ENCODE results near the gene ACOT11.

DNA sequence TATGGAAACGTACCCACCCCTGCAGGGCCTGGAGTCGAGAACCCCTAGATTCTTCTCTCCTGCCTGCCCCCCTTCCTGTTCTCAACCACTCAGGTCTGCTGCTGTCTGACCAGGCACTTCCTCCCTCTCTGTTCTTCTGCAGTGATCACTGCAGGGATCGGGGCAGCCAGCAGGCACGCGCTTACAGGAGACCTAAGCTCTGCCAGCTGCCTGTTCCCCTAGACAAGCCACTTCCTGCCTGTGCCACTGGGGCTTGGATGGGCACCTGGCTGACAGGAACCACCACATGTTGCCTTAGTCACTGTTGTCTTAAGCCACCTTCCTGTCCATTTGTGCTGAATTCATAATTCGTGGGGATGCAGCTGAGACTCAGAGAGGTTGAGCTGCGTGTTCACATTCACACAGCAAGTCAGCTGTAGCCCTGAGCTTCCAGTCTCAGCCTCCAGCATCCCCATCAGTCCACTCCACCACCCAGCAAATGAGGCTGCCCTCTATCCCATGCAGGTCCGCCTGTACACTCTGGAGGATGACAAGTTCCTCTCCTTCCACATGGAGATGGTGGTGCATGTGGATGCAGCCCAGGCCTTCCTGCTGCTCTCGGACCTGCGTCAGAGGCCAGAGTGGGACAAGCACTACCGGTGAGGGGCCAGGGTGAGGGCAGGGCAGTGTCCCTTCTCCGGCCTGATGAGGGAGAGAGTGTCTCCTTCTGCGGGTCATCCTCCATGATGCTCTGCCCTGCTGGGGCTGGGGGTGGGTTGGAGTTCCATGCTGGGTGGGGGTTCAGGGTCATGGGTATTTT lies 56.7 kb downstream of the ACOT11 start:
- TF ChIP-seq RAD21 (conservative IDR thresholded peaks at IDR 0.05): no peak
- TF ChIP-seq, protein P1, sequence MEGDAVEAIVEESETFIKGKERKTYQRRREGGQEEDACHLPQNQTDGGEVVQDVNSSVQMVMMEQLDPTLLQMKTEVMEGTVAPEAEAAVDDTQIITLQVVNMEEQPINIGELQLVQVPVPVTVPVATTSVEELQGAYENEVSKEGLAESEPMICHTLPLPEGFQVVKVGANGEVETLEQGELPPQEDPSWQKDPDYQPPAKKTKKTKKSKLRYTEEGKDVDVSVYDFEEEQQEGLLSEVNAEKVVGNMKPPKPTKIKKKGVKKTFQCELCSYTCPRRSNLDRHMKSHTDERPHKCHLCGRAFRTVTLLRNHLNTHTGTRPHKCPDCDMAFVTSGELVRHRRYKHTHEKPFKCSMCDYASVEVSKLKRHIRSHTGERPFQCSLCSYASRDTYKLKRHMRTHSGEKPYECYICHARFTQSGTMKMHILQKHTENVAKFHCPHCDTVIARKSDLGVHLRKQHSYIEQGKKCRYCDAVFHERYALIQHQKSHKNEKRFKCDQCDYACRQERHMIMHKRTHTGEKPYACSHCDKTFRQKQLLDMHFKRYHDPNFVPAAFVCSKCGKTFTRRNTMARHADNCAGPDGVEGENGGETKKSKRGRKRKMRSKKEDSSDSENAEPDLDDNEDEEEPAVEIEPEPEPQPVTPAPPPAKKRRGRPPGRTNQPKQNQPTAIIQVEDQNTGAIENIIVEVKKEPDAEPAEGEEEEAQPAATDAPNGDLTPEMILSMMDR (IDR thresholded peaks at IDR 0.05; ENCODE audit: poor library complexity, severe bottlenecking): no peak
- no peak for TF ChIP-seq EZH2 (IDR thresholded peaks at IDR 0.05; ENCODE audit: borderline replicate concordance, insufficient read depth, low read length, poor library complexity, severe bottlenecking)
- TF ChIP-seq EP300 (conservative IDR thresholded peaks at IDR 0.05; ENCODE audit: poor library complexity, severe bottlenecking): no peak
- no peak for TF ChIP-seq POLR2AphosphoS5 (IDR thresholded peaks at IDR 0.05)
- no peak for TF ChIP-seq MXI1 (conservative IDR thresholded peaks at IDR 0.05; ENCODE audit: poor library complexity, severe bottlenecking)
- TF ChIP-seq, protein P2, sequence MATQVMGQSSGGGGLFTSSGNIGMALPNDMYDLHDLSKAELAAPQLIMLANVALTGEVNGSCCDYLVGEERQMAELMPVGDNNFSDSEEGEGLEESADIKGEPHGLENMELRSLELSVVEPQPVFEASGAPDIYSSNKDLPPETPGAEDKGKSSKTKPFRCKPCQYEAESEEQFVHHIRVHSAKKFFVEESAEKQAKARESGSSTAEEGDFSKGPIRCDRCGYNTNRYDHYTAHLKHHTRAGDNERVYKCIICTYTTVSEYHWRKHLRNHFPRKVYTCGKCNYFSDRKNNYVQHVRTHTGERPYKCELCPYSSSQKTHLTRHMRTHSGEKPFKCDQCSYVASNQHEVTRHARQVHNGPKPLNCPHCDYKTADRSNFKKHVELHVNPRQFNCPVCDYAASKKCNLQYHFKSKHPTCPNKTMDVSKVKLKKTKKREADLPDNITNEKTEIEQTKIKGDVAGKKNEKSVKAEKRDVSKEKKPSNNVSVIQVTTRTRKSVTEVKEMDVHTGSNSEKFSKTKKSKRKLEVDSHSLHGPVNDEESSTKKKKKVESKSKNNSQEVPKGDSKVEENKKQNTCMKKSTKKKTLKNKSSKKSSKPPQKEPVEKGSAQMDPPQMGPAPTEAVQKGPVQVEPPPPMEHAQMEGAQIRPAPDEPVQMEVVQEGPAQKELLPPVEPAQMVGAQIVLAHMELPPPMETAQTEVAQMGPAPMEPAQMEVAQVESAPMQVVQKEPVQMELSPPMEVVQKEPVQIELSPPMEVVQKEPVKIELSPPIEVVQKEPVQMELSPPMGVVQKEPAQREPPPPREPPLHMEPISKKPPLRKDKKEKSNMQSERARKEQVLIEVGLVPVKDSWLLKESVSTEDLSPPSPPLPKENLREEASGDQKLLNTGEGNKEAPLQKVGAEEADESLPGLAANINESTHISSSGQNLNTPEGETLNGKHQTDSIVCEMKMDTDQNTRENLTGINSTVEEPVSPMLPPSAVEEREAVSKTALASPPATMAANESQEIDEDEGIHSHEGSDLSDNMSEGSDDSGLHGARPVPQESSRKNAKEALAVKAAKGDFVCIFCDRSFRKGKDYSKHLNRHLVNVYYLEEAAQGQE (IDR thresholded peaks at IDR 0.05; ENCODE audit: borderline replicate concordance): no peak
- TF ChIP-seq TAF1 (IDR thresholded peaks at IDR 0.05; ENCODE audit: low read depth): no peak
- no peak for TF ChIP-seq SMC3 (conservative IDR thresholded peaks at IDR 0.05; ENCODE audit: poor library complexity)

Measured in neural cell (in vitro differentiated cells).